Right ventricle myocardium superior (tissue), 1 donor: ENCODE data around the gene EGR4. TPM values are rescaled to one million over a fixed set of nuclear protein-coding genes. Genes with fewer than 3 reads are reported as not detected.

Experiments
- ATAC-seq: fragments of 200-7000 bp; cut with Tn5 transposase; one replicate; pipeline ENCODE4 v1.9.1; 2020; ENCODE audit warnings: mild to moderate bottlenecking; ENCODE audit not compliant: poor library complexity
- DNase-seq: peaks from one replicate; pipeline ENCODE4 v3.0.0-alpha.2; 2020
- intact Hi-C: fragments of 100-400 bp; cut with DNase I; formaldehyde crosslinking; loops from one replicate; pipeline ENCODE4 v1.11.2; 2022
- total RNA-seq: library from RNA; stranded (reverse); fragmentation: NEBNext Ultra II Directional; extraction: Animal tissue kit (Norgen Biotek cat#: 25700); gene quantifications from one replicate; pipeline ENCODE4 v1.2.1, GENCODE V29; 2021
- donor health status: DM: no; HTN: yes; CAD: no; lungs with severe emphysema.

EGR4 gene
- total RNA-seq, 1 donor from 2014 or later: not detected

GRCh38 chr2:73255907-73256617, 37.3 kb downstream of the EGR4 start:
- intact Hi-C loops: no loop called here
- ATAC-seq (no peak), DNase-seq (no peak)

DNA sequence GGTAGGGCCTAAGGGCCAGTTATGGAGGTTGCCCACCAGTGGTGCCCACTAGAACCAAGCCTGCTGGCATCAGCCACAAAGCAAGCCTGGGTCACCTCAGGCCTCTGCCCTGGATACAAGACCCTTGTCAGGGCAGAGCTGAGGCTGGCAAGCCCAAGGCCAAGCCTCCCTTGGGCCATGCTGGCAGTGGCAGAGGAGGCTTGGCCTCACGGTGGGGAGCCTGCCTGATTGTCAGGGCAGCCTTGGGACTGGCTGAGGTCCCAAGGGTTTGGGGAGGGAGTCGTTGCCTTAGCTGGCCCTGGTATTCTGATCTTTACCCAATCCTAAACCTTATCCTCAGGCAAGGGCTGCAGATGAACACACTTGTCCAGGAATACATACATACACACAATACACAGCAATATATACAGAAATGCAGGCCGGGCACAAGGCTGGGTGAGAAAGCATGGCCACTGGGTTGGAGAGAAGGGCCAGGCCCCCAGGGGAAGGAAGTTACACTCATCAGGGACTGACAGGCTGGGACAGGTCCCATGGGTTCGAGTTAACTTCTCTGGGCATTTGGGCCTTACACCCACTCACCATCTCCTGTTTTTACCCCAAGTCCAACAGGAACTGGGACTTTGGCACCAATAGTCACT, 38.2 kb downstream of the EGR4 start:
- intact Hi-C loops: no loop called here
- no peak for DNase-seq
- ATAC-seq: no peak

GRCh38 chr2:73254343-73255006, 38.9 kb downstream of the EGR4 start:
- intact Hi-C loops: no loop called here
- ATAC-seq: no peak

DNA sequence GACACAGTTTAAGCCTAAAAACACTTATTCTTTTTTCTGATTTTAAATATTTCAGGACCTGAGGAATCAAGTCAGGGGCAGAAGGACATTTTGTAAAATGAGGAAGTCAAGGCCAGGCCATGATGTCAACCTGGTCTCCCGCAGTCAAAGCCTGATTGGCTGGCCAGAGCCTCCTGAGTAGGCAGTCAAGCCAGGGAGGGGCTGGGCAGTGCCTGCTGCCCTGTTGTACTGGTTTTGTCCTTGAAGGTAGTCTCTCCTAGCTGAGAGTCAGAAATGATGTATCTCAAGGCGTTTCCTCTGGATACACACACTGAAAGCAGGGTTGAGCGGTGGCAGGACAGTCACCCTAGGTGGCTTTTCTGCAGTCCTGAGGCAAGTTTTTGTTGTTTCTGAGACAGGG, 39.4 kb downstream of the EGR4 start:
- no peak for DNase-seq
- intact Hi-C loops: no loop called here
- ATAC-seq: no peak

More at GRCh38 chr2:73254343-73255006, 38.9 kb downstream of the EGR4 start:
- DNase-seq: no peak

DNA sequence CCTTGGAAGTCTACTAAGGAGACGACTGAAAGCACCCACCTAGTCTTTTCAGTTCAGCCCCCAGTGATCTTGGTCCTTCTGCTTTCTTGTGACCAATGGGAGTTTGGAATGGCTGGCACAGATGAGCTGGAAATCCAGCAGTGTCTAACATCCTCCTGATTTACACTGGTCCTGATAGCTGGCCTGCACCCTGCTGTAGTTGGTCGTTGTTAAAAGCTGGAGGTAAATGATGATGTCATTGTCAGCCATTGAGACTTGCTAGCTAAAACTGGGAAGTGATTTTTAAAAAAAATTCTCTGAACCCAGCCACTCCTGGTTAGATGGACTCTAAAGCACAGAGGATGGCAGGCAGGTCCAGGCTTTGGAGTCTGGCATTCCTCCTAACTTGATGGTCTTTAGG, 39.9 kb downstream of the EGR4 start:
- DNase-seq: no peak

DNA sequence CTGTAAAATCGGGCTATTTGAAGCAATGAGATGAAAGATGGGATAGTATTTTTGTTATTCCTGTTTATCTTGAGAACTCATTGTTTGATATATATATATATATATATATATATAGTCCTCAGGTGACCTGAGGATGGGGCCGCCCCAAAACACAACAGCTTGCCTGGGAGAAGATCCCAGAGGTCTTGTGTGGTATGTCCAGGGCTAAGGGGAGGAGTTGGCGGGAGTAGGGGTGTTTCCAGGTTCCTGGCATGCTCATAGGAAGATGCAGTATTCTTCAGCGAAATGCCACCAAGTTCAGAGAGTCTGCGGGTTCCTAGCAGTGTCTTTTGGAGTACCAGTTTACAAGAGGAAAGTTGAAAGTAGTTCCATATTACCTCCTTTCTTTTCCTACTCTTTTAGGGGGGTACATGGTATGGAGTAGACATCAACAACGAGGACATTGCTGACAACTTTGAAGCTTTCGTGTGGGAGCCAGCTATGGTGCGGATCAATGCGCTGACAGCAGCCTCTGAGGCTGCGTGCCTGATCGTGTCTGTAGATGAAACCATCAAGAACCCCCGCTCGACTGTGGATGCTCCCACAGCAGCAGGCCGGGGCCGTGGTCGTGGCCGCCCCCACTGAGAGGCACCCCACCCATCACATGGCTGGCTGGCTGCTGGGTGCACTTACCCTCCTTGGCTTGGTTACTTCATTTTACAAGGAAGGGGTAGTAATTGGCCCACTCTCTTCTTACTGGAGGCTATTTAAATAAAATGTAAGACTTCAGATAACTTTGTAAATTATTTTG, 40.9 kb downstream of the EGR4 start:
- intact Hi-C loops: no loop called here
- ATAC-seq (no peak), DNase-seq (no peak)

More for the DNA sequence above, 39.9 kb downstream of the EGR4 start:
- intact Hi-C loops: no loop called here
- ATAC-seq: no peak

DNA sequence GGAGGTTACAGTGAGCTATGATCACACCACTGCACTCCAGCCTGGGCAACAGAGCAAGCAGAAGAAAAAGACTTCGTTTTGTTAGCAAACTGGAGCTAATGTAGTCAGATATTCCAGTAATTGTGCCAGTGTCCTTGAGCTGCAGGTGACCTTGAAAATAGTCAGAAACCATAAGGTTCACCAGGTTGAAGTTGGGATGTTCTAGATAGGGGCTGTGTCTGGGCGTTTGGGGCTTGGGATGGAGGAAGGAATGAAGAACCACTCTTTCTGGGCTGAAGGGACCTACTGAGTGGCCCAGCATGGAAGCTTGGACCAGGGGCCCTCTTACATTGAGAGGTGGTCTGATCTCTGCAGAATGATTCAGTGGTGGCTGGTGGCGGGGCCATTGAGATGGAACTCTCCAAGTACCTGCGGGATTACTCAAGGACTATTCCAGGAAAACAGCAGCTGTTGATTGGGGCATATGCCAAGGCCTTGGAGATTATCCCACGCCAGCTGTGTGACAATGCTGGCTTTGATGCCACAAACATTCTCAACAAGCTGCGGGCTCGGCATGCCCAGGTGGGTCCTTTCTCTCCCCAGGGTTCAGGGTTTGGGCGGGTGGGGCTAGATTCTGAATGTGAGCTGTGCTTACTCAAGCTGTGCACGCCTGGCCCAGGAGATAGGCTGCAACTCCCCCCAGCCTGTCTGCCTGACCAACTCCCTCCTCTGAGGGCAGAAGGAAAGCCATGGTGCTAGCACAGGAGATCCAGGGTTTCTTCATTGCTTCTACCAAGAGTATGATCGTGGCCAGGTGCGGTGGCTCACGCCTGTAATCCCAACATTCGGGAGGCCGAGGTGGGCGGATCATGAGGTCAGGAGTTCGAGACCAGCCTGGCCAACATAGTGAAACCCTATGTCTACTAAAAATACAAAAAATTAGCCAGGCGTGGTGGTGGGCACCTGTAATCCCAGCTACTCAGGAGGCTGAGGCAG, 42.2 kb downstream of the EGR4 start:
- intact Hi-C loops: no loop called here
- no peak for DNase-seq
- ATAC-seq: no peak

- peak; percentile 34 for ATAC-seq
- intact Hi-C loops: no loop called here
These were observed 43.7 kb downstream of the EGR4 start for GRCh38 chr2:73249636-73250035.

DNA sequence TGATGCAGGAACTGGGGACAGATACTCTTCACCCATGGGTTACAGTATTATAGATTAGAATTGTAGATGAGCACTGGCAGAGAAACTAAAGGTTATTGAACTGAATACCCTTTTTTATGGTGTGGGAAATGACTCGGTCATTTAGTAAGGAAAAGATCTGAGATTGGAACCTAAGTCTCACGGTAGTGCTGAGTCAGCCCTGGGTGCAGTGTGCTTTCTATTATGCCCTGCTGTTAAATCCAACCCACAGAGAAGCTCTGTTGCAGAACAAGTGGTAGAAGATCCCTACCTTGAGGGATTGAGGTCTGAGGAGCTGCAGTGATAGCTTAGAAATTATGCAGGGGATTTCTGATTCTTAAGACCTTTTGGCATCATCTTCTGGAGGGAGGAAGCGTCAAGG, 46.5 kb downstream of the EGR4 start:
- no peak for DNase-seq
- intact Hi-C loops: no loop called here
- no peak for ATAC-seq

More at GRCh38 chr2:73249636-73250035, 43.7 kb downstream of the EGR4 start:
- DNase-seq: no peak

- intact Hi-C loops: no loop called here
- DNase-seq (no peak), ATAC-seq (no peak)
These were observed 48.8 kb downstream of the EGR4 start for GRCh38 chr2:73244580-73244979.

DNA sequence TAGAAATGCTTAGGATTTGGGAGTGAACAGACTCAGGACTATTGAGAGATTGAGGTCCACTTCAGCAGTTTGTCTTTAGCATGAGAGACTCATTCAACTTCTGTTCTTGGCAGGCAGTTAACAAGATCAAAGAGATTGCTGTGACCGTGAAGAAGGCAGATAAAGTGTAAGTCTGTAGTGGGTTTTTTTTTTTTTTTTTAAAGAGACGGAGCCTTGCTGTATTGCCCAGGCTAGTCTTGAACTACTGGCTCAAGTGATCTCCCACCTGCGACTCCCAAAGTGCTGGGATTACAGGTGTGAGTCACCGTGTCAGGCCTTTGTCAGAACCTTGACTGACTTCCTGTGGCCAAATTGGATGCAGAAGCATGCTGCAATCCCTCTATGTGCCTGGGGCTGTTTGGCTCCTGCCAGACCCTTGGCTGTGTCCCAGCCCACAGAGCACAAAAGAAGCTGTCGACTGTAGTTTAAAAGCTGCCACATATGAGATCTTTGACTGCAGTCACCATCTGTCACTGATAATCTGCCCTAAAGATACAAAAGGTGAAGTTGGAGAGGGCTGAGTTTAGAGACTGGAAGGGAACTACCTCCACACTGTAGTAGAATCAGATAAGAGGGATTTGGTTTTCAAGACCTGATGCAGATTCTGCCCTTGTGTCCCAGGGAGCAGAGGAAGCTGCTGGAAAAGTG, 49.3 kb downstream of the EGR4 start:
- DNase-seq (no peak), ATAC-seq (peak; percentile 61)
- intact Hi-C loops: no loop called here

Other genes with a start within 250 kb of the EGR4 start
- gene SFXN5, start 221.8 kb downstream of the EGR4 start, total RNA-seq: 9.7 TPM
- 17.9 TPM for gene RAB11FIP5, start 180.6 kb downstream of the EGR4 start, total RNA-seq
- gene NOTO, start 91.0 kb downstream of the EGR4 start, total RNA-seq: not detected
- 15.5 TPM for gene SMYD5, start 79.3 kb downstream of the EGR4 start, total RNA-seq
- 91.6 TPM for gene PRADC1, start 60.3 kb downstream of the EGR4 start, total RNA-seq
- gene CCT7, start 59.2 kb downstream of the EGR4 start, total RNA-seq: 194 TPM
- gene FBXO41, start 9.1 kb downstream of the EGR4 start, total RNA-seq: 0.51 TPM
- gene ALMS1, start 92.3 kb upstream of the EGR4 start, total RNA-seq: 6.5 TPM